NCI-H460 (cell line): Measurements from ENCODE around the gene ARNT2. TPM values are rescaled to one million over a fixed set of nuclear protein-coding genes. Genes with fewer than 3 reads are reported as not detected.

Source experiments
- DNase-seq: peaks from one replicate; pipeline ENCODE4 v3.0.0-alpha.2; 2016; ENCODE audit warnings: low read depth; ENCODE audit errors: extremely low read depth
- total RNA-seq: library from RNA; depleted of rRNA; stranded (reverse); fragments of >200 nt; shearing (Covaris generic); gene quantifications from 2 replicates; pipeline ENCODE4 v1.2.3, GENCODE V29; 2014

ARNT2 gene
- total RNA-seq, 1 experiment from 2014 or later = 1.0 TPM

GRCh38 chr15:80487839-80488390 lies 83.7 kb downstream of the ARNT2 start:
- no peak for DNase-seq

DNA sequence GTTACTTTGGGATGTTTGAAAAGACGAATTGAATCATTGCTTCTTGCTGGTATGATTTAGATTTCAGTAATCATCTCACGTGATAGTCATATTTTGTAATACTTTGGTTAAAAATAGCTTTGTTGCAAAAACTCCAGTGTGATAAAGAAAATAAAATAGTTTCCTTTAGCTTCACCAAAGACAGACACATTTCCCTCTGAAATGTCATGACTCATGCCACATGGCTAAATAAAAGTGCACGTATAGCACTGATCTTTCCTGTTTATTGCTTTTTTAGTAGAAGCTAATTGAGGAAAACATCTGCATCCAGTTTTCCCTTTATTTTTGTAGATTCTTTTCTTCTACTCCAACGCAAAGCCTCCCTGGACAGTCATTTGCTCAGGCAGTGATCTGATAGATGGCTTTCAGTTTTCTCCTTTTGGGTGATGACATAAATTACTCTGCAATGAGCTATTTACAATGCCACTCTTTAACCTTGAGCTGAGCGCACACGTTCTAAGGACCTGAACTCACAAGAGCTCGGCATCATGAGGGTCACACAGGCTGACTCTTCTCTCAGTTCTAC lies 84.9 kb downstream of the ARNT2 start:
- no peak for DNase-seq

GRCh38 chr15:80490431-80490990 lies 86.3 kb downstream of the ARNT2 start:
- no peak for DNase-seq

GRCh38 chr15:80491163-80491847 lies 87.1 kb downstream of the ARNT2 start:
- DNase-seq = no peak

DNA sequence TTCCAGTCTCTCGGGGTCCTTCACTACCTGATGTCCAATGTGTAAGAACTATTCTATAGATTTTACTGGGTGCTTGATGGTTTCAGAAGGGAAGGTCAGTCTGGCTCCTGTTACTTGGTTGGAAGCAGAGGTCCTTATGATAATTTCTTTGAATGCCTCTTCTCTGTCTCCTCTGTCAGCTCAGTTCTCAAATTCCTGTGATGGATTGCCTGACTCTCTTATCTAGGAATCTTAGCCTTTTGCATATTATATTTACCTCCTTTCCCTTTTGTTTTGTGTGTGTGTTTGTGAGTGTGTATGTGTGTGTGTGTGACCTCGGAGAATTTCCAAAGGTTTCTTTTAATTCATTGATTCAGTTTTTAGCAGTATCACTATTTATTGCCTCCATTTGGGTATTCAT lies 88.2 kb downstream of the ARNT2 start:
- DNase-seq = no peak

- DNase-seq = no peak
These were observed 88.7 kb downstream of the ARNT2 start for GRCh38 chr15:80492874-80493273.

DNA sequence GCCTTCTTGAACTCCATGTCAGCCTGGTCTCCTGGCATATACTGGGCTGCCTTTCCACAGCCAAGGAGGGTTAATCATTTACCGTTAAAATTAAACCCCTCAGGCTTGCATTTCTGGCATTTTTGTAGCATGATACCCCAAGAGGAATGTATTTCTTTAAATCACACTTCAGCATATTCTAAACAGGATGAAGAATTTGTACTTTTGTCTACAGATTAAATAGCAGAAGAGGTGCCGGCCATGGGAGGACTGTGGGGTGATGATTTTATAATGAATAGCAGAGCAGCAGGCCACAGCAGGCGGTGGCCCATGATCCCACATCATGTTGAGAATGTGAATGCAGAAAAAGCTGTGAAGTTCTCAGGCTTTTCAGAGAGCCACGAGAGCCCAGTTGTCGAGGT lies 90.2 kb downstream of the ARNT2 start:
- DNase-seq = no peak

DNA sequence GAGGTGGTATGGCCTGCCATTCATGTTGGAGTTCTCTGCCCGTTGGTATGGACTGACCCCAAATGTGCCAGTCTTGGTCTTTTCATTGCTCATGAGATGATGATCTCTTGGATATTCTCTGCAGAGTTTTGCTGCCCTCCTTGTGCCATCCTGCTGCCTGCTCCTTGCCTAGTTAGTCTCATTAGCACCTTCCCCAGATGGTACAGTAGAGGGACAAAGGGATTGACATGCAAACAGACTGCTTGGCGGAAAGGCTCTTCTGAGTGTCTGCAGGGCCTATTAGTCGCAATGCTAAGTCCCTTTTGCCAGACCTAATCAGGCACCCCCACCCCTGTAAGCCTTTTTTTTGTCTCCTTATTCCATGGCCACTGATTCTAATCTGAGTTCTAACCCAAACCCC lies 90.6 kb downstream of the ARNT2 start:
- DNase-seq = no peak

DNA sequence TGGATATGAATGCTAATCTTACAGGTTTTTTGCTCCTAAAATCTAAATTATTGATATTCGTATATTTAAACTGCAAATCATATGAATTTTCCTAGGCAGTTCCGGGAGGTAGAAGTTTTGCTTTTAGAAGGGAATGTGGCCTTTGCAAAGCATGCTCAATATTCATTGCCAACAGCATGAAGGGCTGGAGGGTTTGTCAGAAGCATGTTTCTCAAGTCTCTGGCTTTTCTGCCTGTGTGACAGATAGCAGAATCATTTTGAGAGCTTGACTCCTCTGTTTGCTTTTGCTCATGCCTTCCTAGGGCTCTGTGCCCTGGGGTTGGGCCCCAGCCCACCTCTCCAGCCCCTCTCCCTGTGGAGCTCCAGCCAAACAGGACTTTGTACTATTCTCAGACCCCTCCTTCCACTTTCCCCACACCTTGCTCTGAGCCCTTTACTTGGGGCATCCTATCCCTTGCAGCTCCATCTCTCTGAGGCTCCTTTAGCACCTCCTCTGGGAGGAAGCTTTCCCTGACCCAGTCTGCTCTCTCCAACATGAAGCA lies 91.3 kb downstream of the ARNT2 start:
- no peak for DNase-seq

GRCh38 chr15:80496096-80496495 lies 91.9 kb downstream of the ARNT2 start:
- no peak for DNase-seq

- no peak for DNase-seq
These were observed 93.0 kb downstream of the ARNT2 start for GRCh38 chr15:80497221-80497620.

DNA sequence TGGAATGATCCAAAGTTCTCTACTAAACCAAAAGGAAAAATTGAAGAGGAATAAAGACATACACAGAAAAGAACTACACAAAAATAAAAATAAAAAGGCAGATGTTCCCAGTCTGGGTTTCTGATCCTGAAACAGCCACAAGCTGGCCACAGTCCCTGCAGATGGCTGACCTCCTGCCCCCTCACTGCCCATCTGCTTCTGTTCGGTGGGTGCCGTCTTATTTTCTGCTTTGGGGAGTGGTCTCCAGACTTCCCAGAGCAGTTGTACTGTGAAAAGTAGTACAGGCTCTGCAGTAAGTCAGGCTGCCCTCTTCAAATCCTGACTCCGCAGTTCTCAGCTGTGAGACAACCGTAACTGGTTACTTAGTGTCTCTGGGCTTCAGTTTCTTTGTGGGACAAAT lies 94.5 kb downstream of the ARNT2 start:
- DNase-seq = no peak

- DNase-seq = no peak
These were observed 95.8 kb downstream of the ARNT2 start for GRCh38 chr15:80500021-80500420.

- no peak for DNase-seq
These were observed 97.3 kb downstream of the ARNT2 start for GRCh38 chr15:80501476-80501875.

DNA sequence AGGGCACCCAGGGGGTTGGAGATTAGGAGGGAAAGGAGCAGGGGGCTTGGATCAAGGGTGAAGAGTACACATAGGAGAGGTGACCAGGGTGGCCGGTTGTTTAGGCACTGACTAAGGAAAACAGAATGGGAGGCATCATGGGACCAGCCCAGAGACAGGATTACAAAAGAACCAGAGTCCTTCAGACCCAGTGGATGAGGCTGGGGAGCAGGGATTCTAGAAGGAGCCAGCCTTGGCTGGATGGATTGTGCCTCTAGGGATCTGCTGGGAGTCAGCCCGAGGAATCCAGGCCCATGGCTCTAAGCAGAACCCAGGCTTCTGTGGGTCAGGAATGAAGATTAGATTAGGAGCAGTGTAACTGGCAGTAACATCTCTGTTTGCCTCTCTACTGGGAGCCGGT lies 98.6 kb downstream of the ARNT2 start:
- no peak for DNase-seq

DNA sequence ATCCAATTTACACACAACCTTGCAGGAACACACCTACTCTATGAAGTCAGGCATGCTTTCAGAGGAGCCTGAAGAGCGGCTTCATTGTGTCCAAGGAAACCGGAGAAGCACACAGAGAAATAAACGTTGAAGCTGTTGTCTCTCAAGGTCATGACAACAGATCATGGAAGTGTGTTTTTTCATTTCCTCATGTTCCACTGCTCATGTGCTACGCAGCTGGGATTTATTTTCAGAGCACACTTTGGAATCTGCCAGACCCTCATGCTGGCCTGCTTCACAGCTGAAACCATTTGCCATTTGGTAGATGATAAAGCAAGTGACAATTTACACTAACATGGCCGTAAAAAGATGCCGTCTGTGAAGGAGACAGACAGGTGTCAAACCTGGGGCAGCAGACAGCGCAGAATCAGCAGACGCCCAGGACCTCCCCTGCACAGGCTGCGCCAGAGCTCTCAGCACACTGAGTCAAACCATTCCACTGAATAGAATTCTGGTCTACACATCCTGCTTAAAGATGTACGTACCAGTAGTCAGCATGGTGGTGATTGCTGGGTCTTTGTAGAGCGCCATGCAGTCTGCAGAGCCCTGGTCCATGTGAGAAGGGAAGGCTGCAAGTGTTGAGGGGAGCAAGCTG lies 99.3 kb downstream of the ARNT2 start:
- DNase-seq = no peak

- no peak for DNase-seq
These were observed 100.7 kb downstream of the ARNT2 start for GRCh38 chr15:80504931-80505330.

DNA sequence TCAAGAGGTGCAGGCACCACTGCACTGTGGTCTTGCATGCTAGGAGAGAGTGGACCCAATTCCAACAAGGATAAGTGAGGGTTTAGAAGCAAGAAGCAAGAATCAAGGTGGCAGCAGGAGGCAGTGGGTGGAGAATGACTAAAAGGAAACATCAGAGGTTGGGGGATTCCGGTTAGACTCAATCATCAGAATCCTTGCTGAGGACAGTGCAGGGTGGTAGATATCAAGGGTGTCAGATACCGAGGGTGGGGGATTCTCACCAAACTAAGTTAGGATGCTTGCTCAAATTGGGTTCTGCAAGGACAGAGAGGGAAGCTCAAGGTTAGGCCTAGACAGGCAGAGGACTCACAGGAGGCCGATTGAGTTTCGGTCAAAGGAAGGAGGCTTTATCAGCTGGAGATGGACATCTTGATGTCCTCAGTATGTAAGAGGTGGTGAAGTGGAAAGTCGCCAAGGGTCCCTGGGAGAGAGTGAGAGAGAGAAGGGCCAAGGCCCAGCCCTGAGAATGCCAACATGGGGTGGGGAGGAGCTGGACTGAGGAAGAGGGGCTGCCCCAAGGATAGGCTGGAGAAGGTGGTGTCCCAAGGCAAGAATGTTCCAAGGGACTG lies 102.2 kb downstream of the ARNT2 start:
- no peak for DNase-seq

- DNase-seq = no peak
These were observed 102.9 kb downstream of the ARNT2 start for GRCh38 chr15:80507131-80507530.

DNA sequence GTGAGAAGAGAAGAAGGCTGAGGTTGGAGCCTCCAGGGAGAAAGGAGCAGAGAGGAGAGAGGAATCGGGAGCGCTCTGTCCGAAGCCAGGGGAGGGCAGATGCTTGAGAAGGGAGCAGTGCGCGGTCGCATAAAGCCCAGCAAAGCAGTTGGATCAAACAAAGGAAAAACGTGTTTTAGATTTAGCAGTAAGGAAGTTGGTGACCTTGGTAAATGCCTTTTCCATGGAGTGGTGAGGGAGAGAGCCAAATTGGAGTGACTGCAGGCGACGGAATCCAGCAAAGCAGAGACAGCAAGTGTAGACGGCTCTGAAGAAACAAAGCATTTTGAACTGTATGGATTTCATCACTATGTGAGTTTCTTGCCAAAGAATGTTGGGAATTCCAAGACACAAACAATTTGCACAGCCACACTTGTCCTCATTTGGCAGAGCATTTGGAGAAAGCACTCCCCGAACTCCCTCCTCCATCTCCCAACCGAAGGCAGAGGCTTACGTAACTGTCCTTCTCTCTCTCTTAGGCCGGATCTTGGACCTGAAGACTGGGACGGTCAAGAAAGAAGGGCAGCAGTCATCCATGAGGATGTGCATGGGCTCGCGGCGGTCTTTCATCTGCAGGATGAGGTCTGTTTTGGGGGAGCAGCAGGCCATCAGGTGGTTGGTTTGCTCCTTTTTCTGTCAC lies 103.6 kb downstream of the ARNT2 start:
- no peak for DNase-seq
